Fibroblast of mammary gland (primary cell): ENCODE measurements around the gene AKAP17A.
A peak's percentile ranks its signal among the peaks of the same experiment; 100 is the strongest.

Experiments
- DNase-seq: peaks from one replicate; pipeline ENCODE4 v3.0.0-alpha.2; 2010; ENCODE audit warnings: low read depth
- H3K4me3 ChIP-seq: 2 replicates; pipeline ENCODE4 v1.5.1; 2011; ENCODE audit warnings: low read depth, mild to moderate bottlenecking, low read length, moderate library complexity; ENCODE audit not compliant: control insufficient read depth
- TF ChIP-seq, protein P1 (sequence below): conservative IDR thresholded peaks from 2 replicates; pipeline ENCODE4 v1.5.1; 2011; ENCODE audit warnings: low read depth, low read length, inconsistent platforms; ENCODE audit not compliant: control insufficient read depth, insufficient read depth

Gene AKAP17A, protein sequence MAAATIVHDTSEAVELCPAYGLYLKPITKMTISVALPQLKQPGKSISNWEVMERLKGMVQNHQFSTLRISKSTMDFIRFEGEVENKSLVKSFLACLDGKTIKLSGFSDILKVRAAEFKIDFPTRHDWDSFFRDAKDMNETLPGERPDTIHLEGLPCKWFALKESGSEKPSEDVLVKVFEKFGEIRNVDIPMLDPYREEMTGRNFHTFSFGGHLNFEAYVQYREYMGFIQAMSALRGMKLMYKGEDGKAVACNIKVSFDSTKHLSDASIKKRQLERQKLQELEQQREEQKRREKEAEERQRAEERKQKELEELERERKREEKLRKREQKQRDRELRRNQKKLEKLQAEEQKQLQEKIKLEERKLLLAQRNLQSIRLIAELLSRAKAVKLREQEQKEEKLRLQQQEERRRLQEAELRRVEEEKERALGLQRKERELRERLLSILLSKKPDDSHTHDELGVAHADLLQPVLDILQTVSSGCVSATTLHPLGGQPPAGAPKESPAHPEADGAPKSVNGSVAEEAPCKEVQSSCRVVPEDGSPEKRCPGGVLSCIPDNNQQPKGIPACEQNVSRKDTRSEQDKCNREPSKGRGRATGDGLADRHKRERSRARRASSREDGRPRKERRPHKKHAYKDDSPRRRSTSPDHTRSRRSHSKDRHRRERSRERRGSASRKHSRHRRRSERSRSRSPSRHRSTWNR

DNA sequence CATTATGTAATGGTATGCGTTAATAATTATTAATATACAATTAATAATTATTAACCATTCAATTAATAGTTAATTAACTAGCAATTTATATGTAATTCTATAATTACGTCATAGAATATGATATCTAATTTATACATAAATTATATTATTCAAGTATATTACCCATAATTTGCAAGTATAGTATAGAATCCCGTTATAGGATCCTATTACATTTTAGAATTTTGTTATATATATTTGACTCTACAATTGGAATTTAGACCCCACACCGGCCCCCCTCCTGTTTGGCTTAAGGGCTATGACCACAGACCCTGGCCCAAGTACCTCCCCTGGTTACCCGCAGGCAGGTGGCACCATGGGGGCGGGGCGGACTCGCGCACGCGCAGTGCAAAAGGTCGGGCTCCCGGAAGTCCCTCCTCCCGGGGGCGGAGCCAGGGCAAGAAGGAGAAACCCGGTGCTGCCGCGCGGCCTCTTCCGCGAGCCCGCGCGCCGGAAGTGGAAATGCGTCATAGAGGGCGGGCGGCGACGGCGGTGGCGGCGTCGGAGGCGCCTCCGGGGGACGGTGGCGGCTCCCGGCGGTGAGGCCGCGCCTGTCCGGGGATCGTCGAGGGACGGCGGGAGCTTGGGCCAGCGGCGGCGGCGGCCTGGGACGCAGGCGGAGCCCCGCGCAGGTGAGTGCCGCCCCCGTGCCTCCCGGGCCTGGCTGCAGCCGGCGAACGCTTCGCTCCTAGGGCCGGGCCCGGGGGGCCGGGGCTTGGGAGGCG lies at the start of gene AKAP17A:
AKAP17A (plus strand) TSS at position 503 of the 761 bp plus-strand sequence. CDS start 1,859 bp downstream, outside the sequence.
- TF ChIP-seq, protein P1, sequence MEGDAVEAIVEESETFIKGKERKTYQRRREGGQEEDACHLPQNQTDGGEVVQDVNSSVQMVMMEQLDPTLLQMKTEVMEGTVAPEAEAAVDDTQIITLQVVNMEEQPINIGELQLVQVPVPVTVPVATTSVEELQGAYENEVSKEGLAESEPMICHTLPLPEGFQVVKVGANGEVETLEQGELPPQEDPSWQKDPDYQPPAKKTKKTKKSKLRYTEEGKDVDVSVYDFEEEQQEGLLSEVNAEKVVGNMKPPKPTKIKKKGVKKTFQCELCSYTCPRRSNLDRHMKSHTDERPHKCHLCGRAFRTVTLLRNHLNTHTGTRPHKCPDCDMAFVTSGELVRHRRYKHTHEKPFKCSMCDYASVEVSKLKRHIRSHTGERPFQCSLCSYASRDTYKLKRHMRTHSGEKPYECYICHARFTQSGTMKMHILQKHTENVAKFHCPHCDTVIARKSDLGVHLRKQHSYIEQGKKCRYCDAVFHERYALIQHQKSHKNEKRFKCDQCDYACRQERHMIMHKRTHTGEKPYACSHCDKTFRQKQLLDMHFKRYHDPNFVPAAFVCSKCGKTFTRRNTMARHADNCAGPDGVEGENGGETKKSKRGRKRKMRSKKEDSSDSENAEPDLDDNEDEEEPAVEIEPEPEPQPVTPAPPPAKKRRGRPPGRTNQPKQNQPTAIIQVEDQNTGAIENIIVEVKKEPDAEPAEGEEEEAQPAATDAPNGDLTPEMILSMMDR = no peak
- peak within 1 kb of the TSS; percentile 82 for H3K4me3 ChIP-seq
- DNase-seq = peak; percentile 88

DNA sequence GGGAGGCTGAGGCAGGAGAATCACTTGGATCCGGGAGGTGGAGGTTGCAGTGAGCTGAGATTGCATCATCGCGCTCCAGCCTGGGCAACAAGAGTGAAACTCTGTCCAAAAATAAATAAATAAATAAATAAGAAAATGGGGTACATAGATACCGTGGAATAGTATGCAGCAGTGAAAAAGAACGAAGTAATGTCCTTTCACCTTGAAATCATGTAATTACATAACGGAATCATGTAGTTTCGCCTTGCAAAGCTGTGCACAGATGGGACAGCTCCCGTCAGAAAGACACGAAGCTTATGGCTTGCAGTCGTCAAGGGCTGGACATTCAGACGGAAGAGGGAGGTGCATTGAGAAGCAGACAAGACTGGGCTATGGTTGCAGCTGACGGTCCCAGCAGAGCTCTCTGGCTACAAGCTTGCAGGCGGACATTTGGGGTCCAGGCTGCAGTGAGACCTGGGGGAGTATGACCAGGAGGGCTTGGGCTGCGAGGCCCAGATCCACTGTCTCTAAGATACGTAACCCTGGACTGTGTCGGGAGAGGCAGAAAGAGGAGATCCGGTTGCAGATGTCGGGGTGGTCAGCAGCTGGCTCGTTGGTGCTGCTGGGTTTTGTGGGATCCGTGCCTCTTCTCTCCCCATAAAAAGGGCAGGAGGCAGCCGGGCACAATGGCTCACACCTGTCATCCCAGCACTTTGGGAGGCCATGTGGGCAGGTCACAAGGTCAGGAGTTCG lies 48.2 kb upstream of the AKAP17A start:
- no peak for DNase-seq
- TF ChIP-seq, protein P1 = no peak
- no peak overlapping the region for H3K4me3 ChIP-seq

DNA sequence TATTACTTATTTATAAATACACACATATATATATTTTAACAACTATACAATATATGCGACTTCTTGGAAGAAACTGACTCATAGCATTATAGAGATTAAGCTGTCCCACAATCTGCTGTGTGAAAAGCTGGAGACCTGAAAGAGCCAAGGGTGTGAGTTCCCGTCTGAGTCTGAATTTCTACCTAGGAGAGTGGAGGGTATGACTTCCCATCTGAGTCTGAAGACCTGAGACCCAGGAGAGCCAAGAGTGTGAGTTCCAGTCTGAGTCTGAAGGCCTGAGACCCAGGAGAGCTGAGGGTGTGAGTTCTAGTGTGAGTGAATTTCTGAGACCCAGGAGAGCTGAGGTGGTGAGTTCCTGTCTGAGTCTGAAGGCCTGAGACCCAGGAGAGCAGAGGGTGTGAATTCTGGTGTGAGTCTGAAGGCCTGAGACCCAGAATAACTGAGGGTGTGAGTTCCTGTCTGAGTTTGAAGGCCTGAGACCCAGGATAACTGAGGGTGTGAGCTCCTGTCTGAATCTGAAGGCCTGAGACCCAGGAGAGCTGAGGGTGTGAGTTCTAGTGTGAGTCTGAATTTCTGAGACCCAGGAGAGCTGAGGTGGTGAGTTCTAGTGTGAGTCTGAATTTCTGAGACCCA lies 45.5 kb upstream of the AKAP17A start:
- TF ChIP-seq, protein P1 = no peak
- H3K4me3 ChIP-seq = no peak overlapping the region
- no peak for DNase-seq

DNA sequence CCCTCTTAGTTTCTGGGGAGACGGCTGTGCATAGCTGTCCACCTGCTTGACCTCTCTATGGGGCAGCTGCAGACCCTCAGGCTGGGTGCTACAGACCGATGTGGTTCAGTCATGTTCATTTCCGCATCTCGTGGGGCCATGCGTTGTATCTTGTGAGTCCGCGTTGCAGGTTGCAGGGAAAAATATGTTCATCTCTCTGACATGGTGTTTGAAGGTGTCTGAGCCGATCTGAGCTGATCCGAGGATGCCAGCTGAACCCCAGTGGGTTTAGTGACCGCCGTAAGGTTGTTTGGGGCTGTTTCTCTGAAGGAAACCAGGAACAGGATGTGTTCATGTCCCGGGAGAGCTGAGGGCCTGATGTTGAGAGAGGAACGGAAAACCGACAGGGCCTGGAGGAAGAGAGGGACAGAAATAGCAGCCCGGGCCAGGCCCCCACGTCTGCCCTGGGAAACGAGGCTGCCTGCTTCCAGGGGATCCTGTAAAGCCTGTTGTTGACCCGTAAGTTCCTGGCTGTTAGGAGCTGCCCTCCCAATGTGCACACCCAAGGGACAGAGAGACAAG lies 44.6 kb upstream of the AKAP17A start:
- TF ChIP-seq, protein P1 = no peak
- no peak for DNase-seq
- H3K4me3 ChIP-seq = no peak overlapping the region

DNA sequence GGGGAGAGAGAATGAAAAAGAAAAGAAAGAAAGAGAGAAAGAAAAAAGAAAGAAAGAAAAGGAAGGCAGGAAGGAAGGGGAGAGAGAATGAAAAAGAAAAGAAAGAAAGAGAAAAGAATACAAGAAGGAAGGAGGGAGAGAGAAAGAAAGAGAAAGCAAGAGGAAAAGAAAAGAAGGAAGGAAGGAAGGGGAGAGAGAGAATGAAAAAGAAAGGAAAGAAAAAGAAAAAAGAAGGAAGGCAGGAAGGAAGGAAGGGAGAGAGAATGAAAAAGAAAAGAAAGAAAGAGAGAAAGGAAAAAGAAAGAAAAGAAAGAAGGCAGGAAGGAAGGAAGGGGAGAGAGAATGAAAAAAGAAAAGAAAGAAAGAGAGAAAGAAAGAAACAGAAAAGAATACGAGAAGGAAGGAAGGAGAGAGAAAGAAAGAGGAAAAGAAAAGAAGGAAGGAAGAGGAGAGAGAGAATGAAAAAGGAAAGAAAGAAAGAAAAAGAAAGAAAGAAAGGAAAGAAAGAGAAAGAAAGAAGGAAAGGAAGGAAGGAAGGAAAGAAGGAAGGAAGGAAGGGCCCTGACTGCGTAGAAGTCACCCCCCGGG lies 39.4 kb upstream of the AKAP17A start:
- TF ChIP-seq, protein P1 = no peak
- no peak overlapping the region for H3K4me3 ChIP-seq

More for the DNA sequence above, 39.4 kb upstream of the AKAP17A start:
- no peak for DNase-seq
